Activated CD4-positive, alpha-beta T cell treated with anti-CD3 and anti-CD28 coated beads, Interleukin-2, Interleukin-6, amounts not matched to agents 100 ng/mL and 50 ng/mL, durations not matched to agents 16 hours and 8 hours (primary cell): ENCODE results near the gene ERBB4.

ENCODE experiments used
- DNase-seq: peaks from one replicate; pipeline ENCODE4 v3.0.0-alpha.2; 2020

ERBB4 gene

GRCh38 chr2:211981451-211981850, 557.2 kb downstream of the ERBB4 start:
- no peak for DNase-seq

DNA sequence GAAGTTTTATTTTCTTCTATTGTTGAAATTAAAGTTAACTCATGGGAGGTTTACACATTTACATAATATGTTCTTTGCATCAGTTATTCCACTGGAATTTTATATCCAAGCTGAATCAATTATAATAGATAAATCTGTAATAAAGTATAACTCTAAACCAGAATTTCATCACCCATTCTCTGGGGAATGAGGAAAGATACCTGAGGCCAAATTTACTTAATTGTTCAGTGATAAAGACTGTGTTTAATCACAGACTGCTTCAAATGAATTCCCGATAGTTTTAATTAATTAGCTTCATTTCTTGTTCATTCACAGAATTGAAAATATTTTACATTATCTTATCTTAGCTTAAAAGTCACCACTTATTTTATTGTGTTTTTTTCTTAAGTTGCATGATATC, 562.5 kb downstream of the ERBB4 start:
- DNase-seq, result no peak

GRCh38 chr2:211967234-211967633, 571.4 kb downstream of the ERBB4 start:
- DNase-seq, result no peak

GRCh38 chr2:211963969-211964368, 574.6 kb downstream of the ERBB4 start:
- no peak for DNase-seq

DNA sequence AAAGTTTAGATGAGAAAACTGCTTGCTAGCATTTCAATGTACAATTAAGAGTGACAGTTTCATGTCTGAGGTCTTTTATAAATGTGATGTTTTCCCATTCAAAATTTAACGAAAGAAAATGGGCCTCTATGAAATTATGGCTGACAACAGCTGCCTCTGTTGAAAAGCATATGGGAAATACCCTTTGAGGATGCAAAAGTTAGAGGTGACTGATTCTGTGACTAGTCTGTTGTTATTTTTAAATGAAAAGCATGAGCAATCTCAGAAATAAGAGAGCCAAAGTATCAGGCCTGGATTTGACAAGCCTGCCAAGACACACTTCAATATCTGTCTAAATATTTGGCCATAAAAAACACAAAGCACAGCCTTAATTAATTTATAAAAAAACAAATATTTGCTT, 580.8 kb downstream of the ERBB4 start:
- DNase-seq, result no peak

GRCh38 chr2:211955648-211956047, 583.0 kb downstream of the ERBB4 start:
- no peak for DNase-seq

- DNase-seq, result no peak
These were observed 589.7 kb downstream of the ERBB4 start for GRCh38 chr2:211948932-211949331.

DNA sequence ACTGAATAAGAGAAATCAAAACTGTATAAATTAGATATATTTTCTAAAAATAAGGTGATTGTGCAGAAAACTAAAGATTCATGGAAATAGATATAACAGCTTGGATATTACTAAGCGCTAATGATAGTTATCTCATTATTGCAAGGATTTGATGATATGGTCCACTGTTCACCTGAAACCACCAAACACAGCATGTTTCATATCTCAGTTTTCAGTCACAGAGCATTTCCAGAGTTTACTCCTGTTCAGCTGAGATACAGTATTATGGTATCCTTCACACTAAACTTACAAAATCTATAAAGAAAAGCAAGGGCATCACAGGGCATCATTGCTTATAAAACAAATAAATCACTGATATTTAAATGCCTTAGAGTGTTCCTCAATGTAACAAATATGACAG, 591.6 kb downstream of the ERBB4 start:
- DNase-seq, result no peak

DNA sequence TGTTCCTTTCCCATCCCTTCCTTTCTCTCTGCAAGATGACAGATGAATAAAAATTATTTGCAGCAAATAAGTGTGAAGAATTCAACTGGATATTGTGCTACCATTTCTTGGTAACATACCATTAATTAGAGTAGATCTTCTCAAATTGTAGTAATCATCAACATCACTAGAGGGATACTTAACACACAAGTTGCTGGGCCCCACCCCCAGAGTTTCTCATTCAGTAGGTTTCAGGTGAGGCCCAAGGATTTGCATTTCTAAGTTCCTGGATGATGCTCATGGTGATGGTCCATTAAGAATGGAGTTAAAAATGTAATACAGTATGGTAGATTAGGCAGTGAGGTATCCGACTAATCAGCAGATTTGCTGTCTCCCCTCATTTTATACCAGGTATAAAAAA, 594.0 kb downstream of the ERBB4 start:
- DNase-seq, result no peak

- DNase-seq, result no peak
These were observed 596.4 kb downstream of the ERBB4 start for GRCh38 chr2:211942153-211942552.

GRCh38 chr2:211941216-211941747, 597.3 kb downstream of the ERBB4 start:
- DNase-seq, result no peak

DNA sequence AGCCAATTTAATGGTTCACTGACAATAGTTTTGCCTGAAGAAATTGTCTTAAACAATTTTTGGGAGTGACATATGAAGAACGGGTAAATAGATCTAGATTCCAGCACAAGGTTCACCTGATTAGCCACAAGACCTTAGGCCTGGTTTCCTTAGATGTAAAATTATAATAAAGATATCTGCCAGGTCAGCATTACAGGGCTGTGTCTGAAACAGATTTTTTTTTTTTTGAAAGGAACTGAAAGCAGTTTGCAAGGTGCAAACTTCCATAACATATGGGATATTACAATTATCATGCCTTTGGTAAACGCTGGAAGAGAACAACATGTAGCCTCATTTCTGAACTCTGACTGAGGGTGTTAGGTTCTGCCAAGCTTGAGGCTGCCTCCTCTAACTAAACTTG, 599.4 kb downstream of the ERBB4 start:
- DNase-seq, result no peak

- DNase-seq, result no peak
These were observed 603.8 kb downstream of the ERBB4 start for GRCh38 chr2:211934811-211935210.

DNA sequence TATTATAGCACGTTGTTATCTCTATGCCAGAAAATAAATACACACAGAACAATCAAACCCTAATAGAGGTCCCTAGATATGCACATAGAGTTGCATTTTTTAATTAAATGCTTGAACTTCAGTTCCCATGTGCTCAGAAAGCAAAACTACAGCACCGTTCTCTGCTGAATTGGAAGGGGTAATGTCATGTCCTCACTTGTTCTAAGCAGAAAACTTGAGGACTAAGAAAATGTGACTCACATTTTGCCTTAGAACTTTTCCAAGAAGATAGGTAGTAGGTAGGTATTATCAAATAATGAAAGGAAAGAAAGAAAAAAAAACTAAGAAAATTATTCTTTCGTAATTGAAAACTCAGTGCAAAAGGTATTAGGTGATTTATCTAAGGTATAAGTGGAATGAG, 607.3 kb downstream of the ERBB4 start:
- no peak for DNase-seq

DNA sequence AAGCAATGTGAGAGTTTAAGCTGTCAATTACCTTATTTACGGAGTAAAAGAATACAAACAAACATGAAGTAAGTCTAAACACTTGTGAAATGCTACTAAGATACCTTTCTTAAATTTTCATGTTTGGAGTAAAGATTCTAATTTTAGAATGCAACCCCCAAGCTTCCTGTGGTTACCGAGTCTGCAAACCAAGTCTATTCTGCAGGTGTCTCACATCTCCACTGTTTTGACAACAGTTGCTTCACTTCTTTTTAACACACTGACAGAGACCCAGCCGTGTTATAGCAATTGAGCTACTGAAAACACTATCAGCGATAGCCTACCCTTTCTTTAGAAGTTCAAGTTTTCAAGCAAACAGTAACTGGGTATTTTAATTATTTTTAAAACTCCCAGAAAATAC, 608.3 kb downstream of the ERBB4 start:
- DNase-seq, result no peak

- DNase-seq, result no peak
These were observed 610.4 kb downstream of the ERBB4 start for GRCh38 chr2:211928201-211928600.

- DNase-seq, result no peak
These were observed 615.6 kb downstream of the ERBB4 start for GRCh38 chr2:211923019-211923418.

GRCh38 chr2:211903961-211904360, 634.6 kb downstream of the ERBB4 start:
- DNase-seq, result no peak

- no peak for DNase-seq
These were observed 637.3 kb downstream of the ERBB4 start for GRCh38 chr2:211901226-211901846.

DNA sequence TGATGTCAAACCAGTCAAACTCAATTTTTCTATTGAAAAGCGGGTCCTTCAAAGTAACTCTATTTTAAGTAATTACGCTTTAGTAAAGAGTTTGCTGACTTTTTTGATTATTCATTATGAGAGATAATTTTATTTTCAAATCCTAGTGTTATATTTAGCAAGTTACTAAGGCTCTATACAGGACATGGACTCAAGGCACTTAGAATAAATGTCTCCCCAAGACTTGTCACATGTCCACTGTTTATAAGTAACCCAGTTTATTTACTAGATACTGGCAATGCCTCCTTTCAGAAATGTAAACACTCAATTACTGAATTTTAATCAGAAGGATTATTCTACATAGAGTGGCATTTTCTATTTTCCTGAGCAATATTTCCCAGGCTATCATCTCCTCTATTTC, 638.1 kb downstream of the ERBB4 start:
- DNase-seq, result no peak

DNA sequence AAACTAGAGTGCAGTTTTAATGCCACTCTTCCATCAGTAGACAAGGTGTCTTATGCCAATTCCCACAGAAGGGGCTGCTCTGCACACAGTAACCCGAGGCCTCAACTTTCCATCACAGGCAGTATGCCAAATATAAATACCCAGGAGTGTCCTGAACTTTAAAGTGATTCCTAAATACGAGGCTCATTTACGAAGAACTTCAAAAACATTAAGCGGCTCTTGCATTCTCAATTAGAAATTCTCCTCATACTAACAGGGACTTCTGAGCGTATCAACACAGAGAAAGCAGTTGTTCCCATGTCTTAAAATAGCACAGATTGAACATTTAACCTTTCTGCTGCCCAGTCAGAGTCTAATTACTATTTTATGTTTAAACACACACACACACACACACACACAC, 638.6 kb downstream of the ERBB4 start:
- no peak for DNase-seq

GRCh38 chr2:211898702-211899101, 639.9 kb downstream of the ERBB4 start:
- DNase-seq, result no peak

DNA sequence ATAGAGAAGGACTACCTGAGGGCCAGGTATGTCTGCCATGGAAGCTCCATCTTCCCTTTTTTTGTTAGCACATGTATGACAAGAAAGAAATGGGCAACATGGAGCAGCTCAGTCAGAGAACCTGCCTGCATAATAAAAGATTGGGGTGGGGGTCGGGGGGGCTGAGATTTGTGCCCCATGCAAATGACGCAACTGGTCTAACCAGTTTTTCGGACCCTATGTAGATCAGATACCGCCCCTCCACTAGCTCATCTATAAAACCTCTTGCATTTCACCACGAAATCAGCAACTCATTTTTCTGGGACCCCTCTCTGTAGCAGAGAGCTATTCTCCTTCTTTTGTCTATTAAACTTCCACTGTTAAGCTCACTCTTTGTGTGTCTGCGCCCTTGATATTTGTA, 657.2 kb downstream of the ERBB4 start:
- DNase-seq, result no peak

GRCh38 chr2:211879323-211879722, 659.3 kb downstream of the ERBB4 start:
- DNase-seq, result no peak

DNA sequence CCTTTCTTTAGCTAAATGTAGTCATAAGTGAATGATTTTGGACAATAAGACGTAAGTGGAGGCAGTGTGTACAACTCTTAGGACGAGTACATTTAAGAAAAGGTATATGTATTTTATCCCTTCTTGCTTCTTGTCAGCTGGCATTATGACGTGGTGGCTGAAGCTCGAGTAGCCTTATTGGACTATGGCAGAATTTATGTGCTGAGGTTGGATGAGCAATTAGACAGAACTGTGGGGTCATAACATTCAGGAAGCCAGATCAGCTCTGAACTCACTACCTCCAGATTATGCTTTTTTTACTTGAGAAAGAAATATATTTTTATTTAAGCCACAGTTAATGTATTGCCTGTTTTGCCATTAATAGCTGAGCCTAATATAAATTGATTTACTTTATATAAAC, 661.5 kb downstream of the ERBB4 start:
- DNase-seq, result no peak
